GM12872 (cell line): ENCODE data around the gene RAB17.

Experiments
- TF ChIP-seq, protein P1 (sequence below): IDR thresholded peaks from 3 replicates; pipeline ENCODE4 v1.5.1; 2011; ENCODE audit warnings: low read depth, mild to moderate bottlenecking, low read length, moderate library complexity; ENCODE audit not compliant: insufficient read depth

Gene RAB17

DNA sequence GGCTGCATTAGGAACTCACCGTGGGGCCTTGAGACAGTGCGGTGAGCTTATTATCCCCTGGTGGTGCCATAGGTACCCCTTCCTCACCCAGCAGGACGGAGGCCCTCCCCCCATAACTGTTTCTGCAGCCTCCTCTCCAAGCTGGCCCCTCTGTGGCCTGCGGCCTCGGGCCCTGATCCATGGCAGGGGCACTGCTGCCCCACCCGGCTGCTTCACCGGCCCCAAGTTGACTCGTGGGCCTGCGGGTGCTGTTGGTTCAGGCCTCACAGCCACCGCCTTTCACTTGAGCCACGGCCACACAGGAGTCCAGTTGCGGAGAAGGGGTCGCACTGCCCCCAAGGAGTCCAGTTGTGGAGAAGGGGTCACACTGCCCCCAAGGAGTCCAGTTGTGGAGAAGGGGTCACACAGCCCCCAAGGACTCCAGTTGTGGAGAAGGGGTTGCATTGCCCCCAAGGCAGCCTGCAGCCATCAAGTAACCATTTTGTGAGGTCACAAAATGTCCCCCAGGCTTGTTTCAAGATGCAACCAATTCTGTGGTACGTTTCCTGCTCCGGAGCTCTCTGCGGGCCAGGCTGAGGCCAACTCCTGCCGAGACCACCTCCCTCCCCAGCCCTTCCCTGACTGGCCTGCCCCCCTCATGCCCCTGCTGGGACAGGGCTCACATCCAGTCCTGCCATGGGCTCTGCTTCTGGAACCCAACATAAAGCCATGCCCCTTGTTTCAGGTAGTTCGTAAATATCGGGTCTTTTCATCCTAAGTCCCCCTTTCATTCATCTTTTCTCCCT, 41.5 kb upstream of the RAB17 start:
- TF ChIP-seq, protein P1, sequence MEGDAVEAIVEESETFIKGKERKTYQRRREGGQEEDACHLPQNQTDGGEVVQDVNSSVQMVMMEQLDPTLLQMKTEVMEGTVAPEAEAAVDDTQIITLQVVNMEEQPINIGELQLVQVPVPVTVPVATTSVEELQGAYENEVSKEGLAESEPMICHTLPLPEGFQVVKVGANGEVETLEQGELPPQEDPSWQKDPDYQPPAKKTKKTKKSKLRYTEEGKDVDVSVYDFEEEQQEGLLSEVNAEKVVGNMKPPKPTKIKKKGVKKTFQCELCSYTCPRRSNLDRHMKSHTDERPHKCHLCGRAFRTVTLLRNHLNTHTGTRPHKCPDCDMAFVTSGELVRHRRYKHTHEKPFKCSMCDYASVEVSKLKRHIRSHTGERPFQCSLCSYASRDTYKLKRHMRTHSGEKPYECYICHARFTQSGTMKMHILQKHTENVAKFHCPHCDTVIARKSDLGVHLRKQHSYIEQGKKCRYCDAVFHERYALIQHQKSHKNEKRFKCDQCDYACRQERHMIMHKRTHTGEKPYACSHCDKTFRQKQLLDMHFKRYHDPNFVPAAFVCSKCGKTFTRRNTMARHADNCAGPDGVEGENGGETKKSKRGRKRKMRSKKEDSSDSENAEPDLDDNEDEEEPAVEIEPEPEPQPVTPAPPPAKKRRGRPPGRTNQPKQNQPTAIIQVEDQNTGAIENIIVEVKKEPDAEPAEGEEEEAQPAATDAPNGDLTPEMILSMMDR: no peak

DNA sequence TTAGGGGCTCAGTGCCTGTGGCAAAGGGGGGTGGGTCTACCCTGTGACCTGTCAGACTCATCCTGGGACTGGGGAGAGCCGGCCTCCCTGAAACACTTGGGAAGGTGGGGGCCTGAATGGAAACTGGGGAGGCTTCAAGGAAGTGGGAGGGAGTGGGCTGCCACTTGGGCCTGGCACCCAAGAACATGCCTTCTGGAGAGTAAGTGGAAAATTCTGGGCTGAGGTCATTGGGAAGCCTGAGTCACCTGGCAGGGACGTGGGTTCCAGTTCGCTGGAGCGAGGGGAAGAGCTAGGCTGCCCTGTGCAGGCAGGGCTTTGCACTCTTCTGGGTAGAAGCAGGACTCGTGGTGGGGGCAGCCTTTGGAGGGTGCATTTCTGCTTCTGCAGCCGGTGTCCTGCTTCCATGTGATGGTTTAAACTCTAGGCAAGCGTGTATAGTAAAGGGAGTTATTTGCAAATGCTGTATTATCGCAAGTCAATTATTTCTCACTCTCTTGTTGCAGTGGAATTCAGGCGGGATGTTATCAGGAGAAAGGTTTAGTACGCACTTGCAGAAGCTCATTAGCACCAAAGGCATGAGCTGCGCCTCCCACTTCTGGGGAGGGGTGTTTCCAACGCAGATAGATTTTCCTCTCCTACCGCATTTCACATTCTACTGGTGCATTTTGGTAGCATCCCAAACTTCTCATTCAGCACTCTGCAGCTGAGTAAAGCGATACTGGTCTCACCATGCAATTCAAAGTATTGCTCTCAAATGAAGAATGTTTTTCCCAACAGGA, 40.7 kb upstream of the RAB17 start:
- TF ChIP-seq, protein P1: no peak

DNA sequence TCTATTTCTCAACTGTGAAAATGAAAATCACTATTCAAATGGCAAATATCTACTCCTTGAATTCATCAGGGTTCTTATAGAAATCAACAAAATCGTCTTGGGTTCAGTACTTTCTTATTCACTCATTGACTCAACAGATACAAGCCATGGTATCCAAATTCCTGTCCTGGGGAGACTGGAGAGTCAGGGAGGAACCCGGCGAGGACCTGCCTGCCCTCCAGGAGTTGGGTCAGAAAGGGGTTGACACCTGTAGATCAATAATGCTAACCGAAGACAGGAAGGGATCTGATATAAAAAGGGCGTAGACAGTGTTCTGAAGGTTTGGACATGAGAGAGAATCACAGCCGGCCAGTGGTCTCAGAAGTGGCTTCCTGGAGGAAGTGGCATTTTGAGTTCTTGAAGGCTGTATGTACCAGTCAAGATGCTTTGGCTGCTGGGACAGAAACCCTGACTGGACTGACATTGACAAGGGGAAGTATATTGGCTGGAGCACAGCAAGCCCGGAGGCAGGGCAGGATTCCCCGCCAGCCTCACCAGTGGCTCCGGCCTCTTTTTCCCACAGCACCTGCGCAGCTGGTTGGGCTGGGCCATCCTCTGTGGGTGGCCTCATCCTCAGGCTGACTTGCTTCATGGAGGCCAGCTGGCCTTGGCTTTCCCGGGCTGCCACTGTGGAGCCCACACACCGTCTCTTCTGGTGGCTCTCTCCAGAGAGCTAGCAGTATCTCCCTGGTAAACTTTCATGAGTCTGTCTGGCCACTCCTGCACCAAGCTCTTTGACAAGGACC, 39.9 kb upstream of the RAB17 start:
- TF ChIP-seq, protein P1: no peak

DNA sequence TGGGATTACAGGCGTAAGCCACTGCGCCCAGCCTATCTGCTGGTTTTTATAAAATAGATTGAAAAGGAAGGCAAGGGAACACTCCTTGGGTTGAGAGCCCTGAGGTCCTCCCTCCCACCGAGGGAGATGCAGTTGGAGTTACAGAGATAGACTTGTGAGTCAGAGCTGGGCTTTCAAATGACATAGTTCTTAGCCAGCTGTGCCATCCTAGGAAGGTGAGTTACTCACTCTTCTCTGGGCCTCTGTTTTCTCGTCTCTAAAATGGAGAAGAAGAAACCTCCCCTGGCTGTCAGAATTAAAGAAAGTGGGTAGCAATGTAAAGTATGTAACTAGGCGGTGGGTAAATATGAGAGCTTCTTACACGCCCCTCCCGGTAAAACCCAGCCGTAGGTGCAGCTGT, 39.2 kb upstream of the RAB17 start:
- TF ChIP-seq, protein P1: no peak

DNA sequence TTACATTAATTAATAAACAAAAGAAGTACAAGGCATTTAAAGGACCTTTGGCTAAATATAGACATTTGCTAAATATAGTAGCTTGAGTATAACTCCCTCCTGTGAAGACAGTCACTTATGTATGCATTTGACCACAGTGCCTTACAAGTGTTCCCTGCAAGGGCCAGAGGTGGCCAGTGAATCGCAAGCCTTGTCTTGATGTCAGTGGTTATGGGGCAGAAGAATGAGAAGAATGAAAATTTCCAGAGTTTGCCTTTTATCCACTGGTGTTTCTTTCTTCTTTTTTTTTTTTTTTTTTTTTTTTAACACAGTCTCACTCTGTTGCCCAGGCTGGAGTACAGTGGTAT, 38.6 kb upstream of the RAB17 start:
- TF ChIP-seq, protein P1: no peak

DNA sequence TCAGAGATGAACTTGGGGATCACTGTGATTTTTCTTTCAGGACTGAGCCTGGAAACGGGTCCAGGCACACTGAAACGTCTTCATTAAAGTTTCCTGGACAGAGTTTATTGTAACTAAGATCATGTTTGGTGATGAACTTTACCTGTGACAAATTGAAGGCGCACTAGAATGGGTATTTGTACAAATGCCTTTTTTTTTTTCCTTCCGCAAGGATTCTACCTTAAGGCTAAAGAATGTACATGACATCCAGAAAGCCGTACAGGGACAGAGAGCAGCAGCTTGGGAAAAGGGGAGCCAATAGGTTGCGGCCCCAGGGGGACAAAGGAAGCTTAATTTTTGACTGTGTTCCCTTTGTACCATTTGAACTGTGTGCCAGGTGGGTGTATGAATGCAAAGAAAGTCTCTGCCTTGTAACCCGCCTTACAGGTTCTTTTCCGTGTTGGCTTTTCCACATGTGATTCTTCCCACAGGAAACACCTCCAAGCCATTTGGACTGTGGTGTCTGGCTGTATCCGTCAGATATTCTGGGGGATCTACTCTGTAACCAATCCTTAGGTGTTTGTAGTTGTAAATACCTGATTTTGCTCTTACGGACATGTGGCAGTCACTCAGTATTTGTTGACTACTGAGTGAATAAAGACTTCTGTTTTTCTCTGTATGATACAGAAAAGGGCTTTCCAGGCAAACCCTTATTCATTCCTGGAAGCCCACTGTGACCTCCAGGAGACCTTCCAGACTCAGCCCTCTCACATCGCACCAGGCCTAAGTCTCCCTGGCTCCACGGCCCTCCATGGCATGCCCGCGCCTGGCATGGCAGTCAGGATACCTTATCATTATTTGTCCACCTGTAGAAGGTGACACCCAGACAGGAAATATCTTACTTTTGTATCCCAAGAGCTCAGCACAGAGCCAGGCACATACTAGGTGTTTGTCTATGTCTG, 38.0 kb upstream of the RAB17 start:
- TF ChIP-seq, protein P1: no peak
